Neuronal stem cell (in vitro differentiated cells): ENCODE results near the gene SLC40A1.

ENCODE experiments used
- DNase-seq: peaks from one replicate; pipeline ENCODE4 v3.0.0-alpha.2; 2013; ENCODE audit warnings: low spot score
- H2AFZ ChIP-seq: one replicate; pipeline ENCODE4 v1.6.1; 2013; ENCODE audit warnings: mild to moderate bottlenecking, low read length, inconsistent platforms
- H2AK5ac ChIP-seq: 2 replicates; pipeline ENCODE4 v1.6.1; 2013; ENCODE audit warnings: low read depth, mild to moderate bottlenecking, inconsistent platforms, low read length, moderate library complexity, mixed read lengths
- H2BK120ac ChIP-seq: 2 replicates; pipeline ENCODE4 v1.6.1; 2013; ENCODE audit warnings: low read depth, mild to moderate bottlenecking, inconsistent platforms, low read length, moderate library complexity, mixed read lengths
- H2BK12ac ChIP-seq: one replicate; pipeline ENCODE4 v1.6.1; 2013; ENCODE audit warnings: low read length, inconsistent platforms
- H2BK15ac ChIP-seq: 2 replicates; pipeline ENCODE4 v1.6.1; 2013; ENCODE audit warnings: mild to moderate bottlenecking, low read length, inconsistent platforms, mixed read lengths
- H2BK5ac ChIP-seq: one replicate; pipeline ENCODE4 v1.6.1; 2013; ENCODE audit warnings: inconsistent platforms, mild to moderate bottlenecking, low read length, moderate library complexity
- H3K14ac ChIP-seq: one replicate; pipeline ENCODE4 v1.6.1; 2013; ENCODE audit warnings: low read length, inconsistent platforms
- H3K18ac ChIP-seq: 2 replicates; pipeline ENCODE4 v1.6.1; 2013; ENCODE audit warnings: low read length, inconsistent platforms
- H3K23ac ChIP-seq: 2 replicates; pipeline ENCODE4 v1.6.1; 2013; ENCODE audit warnings: low read depth, mild to moderate bottlenecking, mixed read lengths, low read length, inconsistent platforms; ENCODE audit not compliant: poor library complexity
- H3K27ac ChIP-seq: replicated peaks from 3 replicates; pipeline ENCODE4 v1.5.1; 2013; ENCODE audit warnings: low read length, inconsistent platforms
- H3K27me3 ChIP-seq, 3 experiments: 2 replicates each; pipeline ENCODE4 v1.6.1; 2013; ENCODE audit warnings: low read length in 3 of 3, mild to moderate bottlenecking in 2 of 3, inconsistent platforms in 1 of 3, low read depth in 1 of 3, mixed read lengths in 1 of 3, moderate library complexity in 1 of 3; ENCODE audit not compliant: control insufficient read depth in 3 of 3, insufficient read depth in 3 of 3
- H3K36me3 ChIP-seq, 2 donors: replicated peaks in 1 of 2; 2 replicates each; pipeline ENCODE4 v1.6.1; 2013; ENCODE audit warnings: low read length in 2 of 2; ENCODE audit not compliant: control insufficient read depth in 2 of 2, insufficient read depth in 2 of 2
- H3K4ac ChIP-seq: 2 replicates; pipeline ENCODE4 v1.6.1; 2013; ENCODE audit warnings: inconsistent platforms, mild to moderate bottlenecking, low read length, moderate library complexity
- H3K4me1 ChIP-seq, 2 donors: 1 replicate in 1 of 2; 2 replicates in 1 of 2; pipeline ENCODE4 v1.6.1; 2013; ENCODE audit warnings: low read length in 2 of 2, low read depth in 1 of 2; ENCODE audit not compliant: control insufficient read depth in 2 of 2, insufficient read depth in 1 of 2
- H3K4me2 ChIP-seq: one replicate; pipeline ENCODE4 v1.6.1; 2013; ENCODE audit warnings: mild to moderate bottlenecking, low read length, inconsistent platforms; ENCODE audit not compliant: insufficient read depth, poor library complexity, severe bottlenecking
- H3K4me3 ChIP-seq, 2 donors: 2 replicates each; pipeline ENCODE4 v1.5.1; 2013; ENCODE audit warnings: low read length in 2 of 2, mild to moderate bottlenecking in 2 of 2, inconsistent platforms in 1 of 2, moderate library complexity in 1 of 2
- H3K79me1 ChIP-seq: one replicate; pipeline ENCODE4 v1.6.1; 2013; ENCODE audit warnings: low read depth, mild to moderate bottlenecking, inconsistent platforms, low read length, moderate library complexity
- H3K9ac ChIP-seq: one replicate; pipeline ENCODE4 v1.6.1; 2013; ENCODE audit warnings: mild to moderate bottlenecking, low read depth, low read length, inconsistent platforms; ENCODE audit not compliant: poor library complexity
- H3K9me3 ChIP-seq, 2 donors: replicated peaks in 1 of 2; 2 replicates each; pipeline versions ENCODE3 to v1.6.1; 2013; ENCODE audit warnings: low read length in 2 of 2, mild to moderate bottlenecking in 2 of 2, inconsistent platforms in 1 of 2, low read depth in 1 of 2, mixed read lengths in 1 of 2, moderate library complexity in 1 of 2; ENCODE audit not compliant: control insufficient read depth in 2 of 2, insufficient read depth in 1 of 2
- H4K8ac ChIP-seq: one replicate; pipeline ENCODE4 v1.6.1; 2013; ENCODE audit warnings: low read depth, mild to moderate bottlenecking, inconsistent platforms, low read length, moderate library complexity
- H4K91ac ChIP-seq: one replicate; pipeline ENCODE4 v1.6.1; 2013; ENCODE audit warnings: low read length, low read depth, mild to moderate bottlenecking, inconsistent platforms; ENCODE audit not compliant: poor library complexity
- WGBS, 2 donors: extraction: QIAGEN DNeasy Blood & Tissue Kit; methylation state at CpG; one replicate each; pipeline ENCODE4 v1.1.7; 2013; ENCODE audit warnings: missing lambda C conversion rate in 2 of 2, mixed read lengths in 1 of 2; ENCODE audit not compliant: insufficient read length in 2 of 2, insufficient replicate concordance in 1 of 2; ENCODE audit errors: extremely low coverage in 2 of 2; 5-methylcytosine and 5-hydroxymethylcytosine counted together

Gene SLC40A1

GRCh38 chr2:189601043-189601442 lies 20.5 kb upstream of the SLC40A1 start:
- Histone ChIP-seq H3K14ac (no peak overlapping the region), H2AFZ (no peak overlapping the region), H2AK5ac (no peak overlapping the region), H3K18ac (no peak overlapping the region), H3K9ac (no peak overlapping the region), H3K4me1 (no peaks in the 10 kb centered on the region), H2BK12ac (no peak overlapping the region), H3K4me2 (no peak overlapping the region), H3K36me3 (no peaks in the 10 kb centered on the region), H3K27ac (no peak overlapping the region), H2BK15ac (no peak overlapping the region), H3K4me3 (no peak overlapping the region), H3K9me3 (no peaks in the 10 kb centered on the region), H3K4ac (no peak overlapping the region), H2BK120ac (no peak overlapping the region), H3K79me1 (no peaks in the 10 kb centered on the region), H2BK5ac (no peak overlapping the region), H3K23ac (no peak overlapping the region), H4K8ac (no peak overlapping the region), H4K91ac (no peak overlapping the region), H3K27me3 (no peaks in the 10 kb centered on the region)
- WGBS, 2 donors, result no CpG with 5 or more reads among the region's 3 CpGs
- DNase-seq, result no peak

GRCh38 chr2:189599245-189599644 lies 18.7 kb upstream of the SLC40A1 start:
- Histone ChIP-seq H3K9ac (no peak overlapping the region), H4K8ac (no peak overlapping the region), H2BK120ac (no peak overlapping the region), H2AFZ (no peak overlapping the region), H3K23ac (no peak overlapping the region), H3K79me1 (no peaks in the 10 kb centered on the region), H3K9me3 (no peaks in the 10 kb centered on the region), H3K4me2 (no peak overlapping the region), H2BK15ac (no peak overlapping the region), H3K4me3 (no peak overlapping the region), H3K4me1 (no peaks in the 10 kb centered on the region), H2AK5ac (no peak overlapping the region), H3K27me3 (peaks cover 0 to 2% (median 0%) of the 10 kb centered on the region in 3 experiments), H3K14ac (no peak overlapping the region), H3K27ac (no peak overlapping the region), H3K36me3 (no peaks in the 10 kb centered on the region), H2BK12ac (no peak overlapping the region), H3K4ac (no peak overlapping the region), H3K18ac (no peak overlapping the region), H2BK5ac (no peak overlapping the region), H4K91ac (no peak overlapping the region)
- DNase-seq, result no peak
- WGBS, 2 donors, result no CpG with 5 or more reads among the region's 1 CpG

DNA sequence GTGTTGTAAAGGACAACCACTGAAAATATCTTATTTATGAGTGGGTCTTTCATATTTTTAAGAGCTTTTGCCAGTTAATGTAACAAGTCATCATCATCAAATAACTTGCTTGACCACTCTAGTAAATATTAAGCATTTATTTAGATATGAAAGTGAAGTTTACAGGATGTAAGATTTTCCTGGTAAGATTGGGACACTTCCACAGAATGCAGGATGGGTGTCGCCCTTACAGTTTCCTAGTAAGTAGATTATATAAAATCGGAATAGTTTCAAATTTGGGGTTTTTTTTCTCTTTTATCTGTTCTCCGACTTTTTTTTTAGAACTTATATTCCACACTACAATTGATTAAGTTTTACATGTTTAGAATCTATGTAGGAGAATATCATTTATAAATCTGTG lies 14.8 kb upstream of the SLC40A1 start:
- no peaks in the 10 kb centered on the region for H3K9me3 ChIP-seq
- H3K4me3 ChIP-seq, result no peak overlapping the region
- no peak overlapping the region for H2BK120ac ChIP-seq
- H3K4ac ChIP-seq, result no peak overlapping the region
- H3K14ac ChIP-seq, result no peak overlapping the region
- no CpG with 5 or more reads among the region's 3 CpGs for WGBS, 2 donors
- no peak overlapping the region for H3K4me2 ChIP-seq
- H4K91ac ChIP-seq, result no peak overlapping the region
- H3K36me3 ChIP-seq, result no peaks in the 10 kb centered on the region
- H2AFZ ChIP-seq, result no peak overlapping the region
- no peak overlapping the region for H2BK12ac ChIP-seq
- H2BK5ac ChIP-seq, result no peak overlapping the region
- H3K18ac ChIP-seq, result no peak overlapping the region
- H2BK15ac ChIP-seq, result no peak overlapping the region
- H3K9ac ChIP-seq, result no peak overlapping the region
- no peak overlapping the region for H3K27ac ChIP-seq
- no peaks in the 10 kb centered on the region for H3K79me1 ChIP-seq
- H3K27me3 ChIP-seq, result peaks cover 0 to 2% (median 0%) of the 10 kb centered on the region in 3 experiments
- no peak overlapping the region for H2AK5ac ChIP-seq
- no peaks in the 10 kb centered on the region for H3K4me1 ChIP-seq
- H4K8ac ChIP-seq, result no peak overlapping the region
- H3K23ac ChIP-seq, result no peak overlapping the region
- no peak for DNase-seq

- Histone ChIP-seq H2BK120ac (no peak overlapping the region), H3K27ac (no peak overlapping the region), H2BK15ac (no peak overlapping the region), H3K23ac (no peak overlapping the region), H3K18ac (no peak overlapping the region), H3K14ac (no peak overlapping the region), H3K27me3 (peaks cover 0 to 7% (median 0%) of the 10 kb centered on the region in 3 experiments), H2AK5ac (no peak overlapping the region), H3K36me3 (no peaks in the 10 kb centered on the region), H4K8ac (no peak overlapping the region), H3K4ac (no peak overlapping the region), H2AFZ (no peak overlapping the region), H3K79me1 (no peaks in the 10 kb centered on the region), H3K4me3 (no peak overlapping the region), H3K4me2 (no peak overlapping the region), H2BK12ac (no peak overlapping the region), H2BK5ac (no peak overlapping the region), H4K91ac (no peak overlapping the region), H3K4me1 (no peaks in the 10 kb centered on the region), H3K9ac (no peak overlapping the region), H3K9me3 (no peaks in the 10 kb centered on the region)
- DNase-seq, result no peak
- WGBS, 2 donors, result no CpG with 5 or more reads among the region's 2 CpGs
Measured at GRCh38 chr2:189594305-189594704, 13.7 kb upstream of the SLC40A1 start.
